Fibroblast of the aortic adventitia (primary cell): ENCODE measurements around the gene RABAC1. TPM values are rescaled to one million over a fixed set of nuclear protein-coding genes. Genes with fewer than 3 reads are reported as not detected.

Experiments
- DNase-seq: peaks from one replicate; pipeline ENCODE4 v3.0.0-alpha.2; 2010; ENCODE audit warnings: low read depth
- H3K4me3 ChIP-seq: 2 replicates; pipeline ENCODE4 v1.5.1; 2011; ENCODE audit warnings: low read depth, mild to moderate bottlenecking, control low read depth, low read length, moderate library complexity
- CTCF ChIP-seq: IDR thresholded peaks from 2 replicates; pipeline ENCODE4 v1.5.1; 2011; ENCODE audit warnings: mild to moderate bottlenecking, low read length, control low read depth, inconsistent platforms; ENCODE audit not compliant: insufficient read depth
- total RNA-seq: library from RNA; depleted of rRNA; stranded (reverse); fragments of >200 nt; gene quantifications from 2 replicates; pipeline ENCODE4 v1.2.3, GENCODE V29; 2012; ENCODE audit warnings: low replicate concordance

The RABAC1 gene
- total RNA-seq, 1 donor: 122 TPM

DNA sequence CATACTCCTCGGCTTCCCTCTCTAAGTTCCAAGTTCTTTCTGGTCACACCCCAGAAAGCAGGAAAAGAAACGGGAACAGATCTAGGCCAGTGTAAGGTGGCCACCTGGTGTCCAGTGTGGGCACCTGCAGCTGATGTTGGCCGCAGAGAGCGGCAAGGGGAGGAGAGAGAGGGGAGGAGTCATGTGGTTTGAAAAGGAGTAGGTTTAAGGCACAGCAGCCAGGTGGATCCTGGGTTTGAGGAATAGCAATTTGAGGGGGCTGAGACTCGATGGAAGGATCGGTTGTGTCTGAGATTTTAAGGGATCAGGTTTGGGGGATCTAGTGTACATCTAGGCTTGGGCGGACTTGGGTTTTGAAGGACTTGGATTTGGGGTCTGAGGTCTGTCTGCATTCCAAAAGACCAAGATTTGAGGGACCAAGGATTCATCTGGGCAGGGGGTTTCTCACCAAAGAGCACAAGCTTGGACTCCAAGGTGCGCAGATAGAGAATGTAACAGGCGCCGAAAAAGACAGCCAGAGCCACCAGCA is 1.2 kb downstream of the RABAC1 start:
- DNase-seq: peak; percentile 82
- H3K4me3 ChIP-seq: peak overlapping the region; percentile 94
- TF ChIP-seq CTCF: peak; percentile 88

- no peak overlapping the region for H3K4me3 ChIP-seq
- no peak for DNase-seq
- TF ChIP-seq CTCF: no peak
These were observed 1.8 kb downstream of the RABAC1 start for GRCh38 chr19:41957161-41957837.

DNA sequence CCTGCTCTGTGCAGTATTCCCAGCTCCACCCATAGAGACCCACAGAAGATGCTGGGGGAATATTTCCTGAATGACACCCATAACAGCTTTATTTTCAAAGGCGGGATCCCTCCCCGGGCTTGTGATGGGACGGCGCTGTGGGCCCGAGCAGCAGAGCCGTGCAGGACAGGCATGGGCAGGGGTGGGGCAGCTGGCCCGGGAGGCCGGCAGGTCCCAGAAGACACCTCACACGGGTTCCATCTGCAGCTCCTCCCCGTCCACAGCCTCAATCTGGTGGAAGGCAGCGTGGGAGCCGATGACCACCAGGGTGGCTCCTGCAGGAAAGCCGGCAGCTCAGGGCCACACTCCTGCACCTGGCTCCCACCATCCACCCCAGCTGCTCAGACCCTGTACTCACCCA is 2.5 kb downstream of the RABAC1 start:
- TF ChIP-seq CTCF: no peak
- no peak for DNase-seq
- H3K4me3 ChIP-seq: no peak overlapping the region

DNA sequence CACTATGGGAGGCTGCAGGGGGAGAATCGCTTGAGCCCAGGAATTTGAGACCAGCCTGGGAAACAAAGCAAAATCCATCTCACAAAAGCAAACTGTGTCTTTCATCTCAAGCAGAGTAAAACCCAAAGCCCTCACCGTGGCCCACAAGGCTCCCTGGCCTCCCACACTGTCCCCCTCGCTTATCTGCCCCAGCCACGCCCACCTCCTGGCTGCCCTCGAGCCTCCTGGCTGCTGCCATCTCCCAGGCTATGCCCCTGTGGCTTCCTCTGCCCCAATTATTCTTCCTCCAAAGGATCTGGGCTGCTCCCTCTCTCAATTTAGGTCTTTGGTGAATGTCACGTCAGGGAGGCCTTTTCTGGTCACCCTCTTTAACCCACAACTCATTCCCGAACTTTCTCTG is 3.6 kb downstream of the RABAC1 start:
- DNase-seq: no peak
- H3K4me3 ChIP-seq: no peak overlapping the region
- no peak for TF ChIP-seq CTCF

DNA sequence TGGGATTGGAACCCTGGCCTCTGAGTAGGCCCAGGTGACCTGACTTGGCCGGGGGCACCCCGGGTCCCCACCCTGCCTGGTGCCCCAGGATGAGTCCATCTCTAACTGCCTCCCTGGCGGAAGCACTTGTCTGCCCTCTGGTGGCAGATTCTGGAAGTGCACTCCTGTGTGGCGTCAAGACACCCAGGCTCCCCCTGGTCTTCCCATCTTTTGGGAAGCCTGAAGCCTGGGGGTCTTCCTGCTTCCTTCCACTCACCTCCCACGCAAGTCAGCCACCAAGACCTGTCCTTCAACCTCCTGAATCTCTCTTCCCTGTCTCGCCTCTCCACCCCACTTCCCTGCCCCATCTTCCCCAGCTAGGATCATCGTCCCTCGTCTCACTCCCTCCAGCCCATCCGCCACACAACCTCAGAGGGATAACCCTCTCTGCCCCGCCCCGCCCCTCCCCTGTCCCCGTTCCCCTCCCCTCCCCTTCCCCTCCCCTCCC is 7.4 kb downstream of the RABAC1 start:
- peak; percentile 75 for DNase-seq
- TF ChIP-seq CTCF: peak; percentile 99
- no peak overlapping the region for H3K4me3 ChIP-seq

GRCh38 chr19:41947091-41947490 is 12.0 kb downstream of the RABAC1 start:
- H3K4me3 ChIP-seq: no peak overlapping the region
- TF ChIP-seq CTCF: no peak
- DNase-seq: no peak
